ENCODE data around the gene AGAP1. TPM values are rescaled to one million over a fixed set of nuclear protein-coding genes. Genes with fewer than 3 reads are reported as not detected.

AGAP1 gene
- total RNA-seq, 2 experiments from 2014 or later: 1.8 to 2.0 TPM

GRCh38 chr2:235925250-235925919 is 431.5 kb downstream of the AGAP1 start:
- Mint-ChIP-seq H3K9me3 (no peaks in the 10 kb centered on the region), H3K4me3 (no peak overlapping the region), H3K36me3 (no peaks in the 10 kb centered on the region), H3K27ac (no peak overlapping the region), H3K27me3 (peaks cover 8% of the 10 kb centered on the region), H3K4me1 (ENCODE audit: low read depth) (no peaks in the 10 kb centered on the region)
- no peak for DNase-seq
- CTCF ChIA-PET: no interaction called here
- intact Hi-C loops (cut with micrococcal nuclease): no loop called here
- POLR2A ChIA-PET: no interaction called here

GRCh38 chr2:235926229-235926628 is 432.4 kb downstream of the AGAP1 start:
- POLR2A ChIA-PET: no interaction called here
- Mint-ChIP-seq H3K9me3 (no peaks in the 10 kb centered on the region), H3K27me3 (peaks cover 8% of the 10 kb centered on the region), H3K4me1 (ENCODE audit: low read depth) (no peaks in the 10 kb centered on the region), H3K4me3 (no peak overlapping the region), H3K27ac (no peak overlapping the region), H3K36me3 (no peaks in the 10 kb centered on the region)
- intact Hi-C loops (cut with micrococcal nuclease): no loop called here
- CTCF ChIA-PET: no interaction called here
- DNase-seq: no peak

- Mint-ChIP-seq H3K27ac (no peak overlapping the region), H3K36me3 (no peaks in the 10 kb centered on the region), H3K9me3 (no peaks in the 10 kb centered on the region), H3K4me3 (no peak overlapping the region), H3K4me1 (ENCODE audit: low read depth) (no peaks in the 10 kb centered on the region), H3K27me3 (peaks cover 9% of the 10 kb centered on the region)
- ChIA-PET POLR2A (no interaction called here), CTCF (no interaction called here)
- intact Hi-C loops (cut with micrococcal nuclease): no loop called here
- DNase-seq: no peak
Observed at GRCh38 chr2:235928751-235929370, 435.0 kb downstream of the AGAP1 start.

- Mint-ChIP-seq H3K4me3 (no peak overlapping the region), H3K9me3 (no peaks in the 10 kb centered on the region), H3K36me3 (no peaks in the 10 kb centered on the region), H3K4me1 (ENCODE audit: low read depth) (no peaks in the 10 kb centered on the region), H3K27ac (no peak overlapping the region), H3K27me3 (peaks cover 6% of the 10 kb centered on the region)
- POLR2A ChIA-PET: no interaction called here
- CTCF ChIA-PET: no interaction called here
- intact Hi-C loops (cut with micrococcal nuclease): loop anchor here (10.0 kb wide), 1 partner anchor 244 kb away; no protein-coding TSS in a partner anchor
- DNase-seq: no peak
Observed at GRCh38 chr2:235930701-235931100, 436.9 kb downstream of the AGAP1 start.

- Mint-ChIP-seq H3K4me3 (no peak overlapping the region), H3K9me3 (peaks cover 8% of the 10 kb centered on the region), H3K27me3 (peaks cover 5% of the 10 kb centered on the region), H3K36me3 (no peaks in the 10 kb centered on the region), H3K27ac (no peak overlapping the region), H3K4me1 (ENCODE audit: low read depth) (no peaks in the 10 kb centered on the region)
- DNase-seq: no peak
- intact Hi-C loops (cut with micrococcal nuclease): loop anchor here (10.0 kb wide), 1 partner anchor 243 kb away; no protein-coding TSS in a partner anchor
- CTCF ChIA-PET: no interaction called here
- POLR2A ChIA-PET: no interaction called here
Observed at GRCh38 chr2:235931676-235932075, 437.8 kb downstream of the AGAP1 start.

- Mint-ChIP-seq H3K4me1 (ENCODE audit: low read depth) (no peaks in the 10 kb centered on the region), H3K27ac (no peak overlapping the region), H3K4me3 (no peak overlapping the region), H3K36me3 (no peaks in the 10 kb centered on the region), H3K27me3 (peaks cover 3% of the 10 kb centered on the region), H3K9me3 (peaks cover 8% of the 10 kb centered on the region)
- DNase-seq: no peak
- POLR2A ChIA-PET: no interaction called here
- intact Hi-C loops (cut with micrococcal nuclease): loop anchor here (10.0 kb wide), 1 partner anchor 241 kb away; no protein-coding TSS in a partner anchor
- CTCF ChIA-PET: no interaction called here
Observed at GRCh38 chr2:235934059-235934773, 440.4 kb downstream of the AGAP1 start.

- H3K27me3 Mint-ChIP-seq: peaks cover 3% of the 10 kb centered on the region
- POLR2A ChIA-PET: no interaction called here
- intact Hi-C loops (cut with micrococcal nuclease): loop anchor here (10.0 kb wide), 1 partner anchor 240 kb away; no protein-coding TSS in a partner anchor
- no peak overlapping the region for H3K4me3 Mint-ChIP-seq
- CTCF ChIA-PET: no interaction called here
- H3K9me3 Mint-ChIP-seq: peaks cover 8% of the 10 kb centered on the region
- H3K4me1 Mint-ChIP-seq (ENCODE audit: low read depth): no peaks in the 10 kb centered on the region
- no peaks in the 10 kb centered on the region for H3K36me3 Mint-ChIP-seq
- DNase-seq: no peak
- no peak overlapping the region for H3K27ac Mint-ChIP-seq
Observed at GRCh38 chr2:235934774-235935484, 441.1 kb downstream of the AGAP1 start.

- CTCF ChIA-PET: interaction anchor here (1.1 to 1.5 kb wide), 2 partner anchors 16 to 54 kb away, joined by 3 to 8 read pairs; no protein-coding TSS in a partner anchor
- DNase-seq: no peak
- peaks cover 8% of the 10 kb centered on the region for H3K9me3 Mint-ChIP-seq
- H3K4me3 Mint-ChIP-seq: no peak overlapping the region
- intact Hi-C loops (cut with micrococcal nuclease): loop anchor here (10.0 kb wide), 1 partner anchor 239 kb away; no protein-coding TSS in a partner anchor
- H3K27ac Mint-ChIP-seq: no peak overlapping the region
- no peaks in the 10 kb centered on the region for H3K36me3 Mint-ChIP-seq
- no peaks in the 10 kb centered on the region for H3K4me1 Mint-ChIP-seq (ENCODE audit: low read depth)
- H3K27me3 Mint-ChIP-seq: peaks cover 6% of the 10 kb centered on the region
- POLR2A ChIA-PET: no interaction called here
Observed at GRCh38 chr2:235935773-235936172, 441.9 kb downstream of the AGAP1 start.

- Mint-ChIP-seq H3K27me3 (peaks cover 9% of the 10 kb centered on the region), H3K4me3 (no peak overlapping the region), H3K4me1 (ENCODE audit: low read depth) (no peaks in the 10 kb centered on the region), H3K9me3 (peaks cover 8% of the 10 kb centered on the region), H3K27ac (no peak overlapping the region), H3K36me3 (no peaks in the 10 kb centered on the region)
- CTCF ChIA-PET: interaction anchor here (0.6 to 1.5 kb wide), 5 partner anchors 15 to 264 kb away, joined by 3 to 8 read pairs (median 3); no protein-coding TSS in a partner anchor
- intact Hi-C loops (cut with micrococcal nuclease): loop anchor here (10.0 kb wide), 1 partner anchor 238 kb away; no protein-coding TSS in a partner anchor
- POLR2A ChIA-PET: no interaction called here
- no peak for DNase-seq
Observed at GRCh38 chr2:235936493-235936892, 442.6 kb downstream of the AGAP1 start.

- DNase-seq: no peak
- intact Hi-C loops (cut with micrococcal nuclease): loop anchor here (10.0 kb wide), 1 partner anchor 238 kb away; no protein-coding TSS in a partner anchor
- H3K36me3 Mint-ChIP-seq: no peaks in the 10 kb centered on the region
- POLR2A ChIA-PET: no interaction called here
- no peak overlapping the region for H3K4me3 Mint-ChIP-seq
- peaks cover 8% of the 10 kb centered on the region for H3K9me3 Mint-ChIP-seq
- no peaks in the 10 kb centered on the region for H3K4me1 Mint-ChIP-seq (ENCODE audit: low read depth)
- CTCF ChIA-PET: interaction anchor here (0.6 to 1.5 kb wide), 4 partner anchors 14 to 264 kb away, joined by 3 to 8 read pairs (median 4); no protein-coding TSS in a partner anchor
- peaks cover 11% of the 10 kb centered on the region for H3K27me3 Mint-ChIP-seq
- H3K27ac Mint-ChIP-seq: no peak overlapping the region
Observed at GRCh38 chr2:235937087-235937486, 443.2 kb downstream of the AGAP1 start.

- H3K27me3 Mint-ChIP-seq: peaks cover 11% of the 10 kb centered on the region
- intact Hi-C loops (cut with micrococcal nuclease): loop anchor here (10.0 kb wide), 1 partner anchor 237 kb away; no protein-coding TSS in a partner anchor
- CTCF ChIA-PET: interaction anchor here (1.2 kb wide), 1 partner anchor 240 kb away, joined by 6 read pairs; no protein-coding TSS in a partner anchor
Observed at GRCh38 chr2:235937526-235937925, 443.7 kb downstream of the AGAP1 start.

More at GRCh38 chr2:235937526-235937925, 443.7 kb downstream of the AGAP1 start:
- DNase-seq: no peak
- peaks cover 8% of the 10 kb centered on the region for H3K9me3 Mint-ChIP-seq
- no peak overlapping the region for H3K27ac Mint-ChIP-seq
- no peaks in the 10 kb centered on the region for H3K4me1 Mint-ChIP-seq (ENCODE audit: low read depth)
- no peak overlapping the region for H3K4me3 Mint-ChIP-seq
- POLR2A ChIA-PET: no interaction called here
- H3K36me3 Mint-ChIP-seq: no peaks in the 10 kb centered on the region
